HepG2 (cell line): ENCODE results near the gene GCN1. TPM values are rescaled to one million over a fixed set of nuclear protein-coding genes. Genes with fewer than 3 reads are reported as not detected.

ENCODE experiments used
- CREB1 ChIP-seq, 2 experiments: fragments of 450-650 bp in 1 of 2; IDR thresholded peaks; 2 replicates each; pipeline ENCODE4 v1.6.1; 2016 to 2017; ENCODE audit warnings: control low read depth in 1 of 2, mild to moderate bottlenecking in 1 of 2, missing compliant biosample characterization in 1 of 2, missing genetic modification characterization in 1 of 2
- ELF1 ChIP-seq: sonication (generic); formaldehyde crosslinking; IDR thresholded peaks from 2 replicates; pipeline ENCODE4 v1.4.0; 2020; ENCODE audit warnings: missing genetic modification reagents
- FOSL1 ChIP-seq: sonication (generic); formaldehyde crosslinking; IDR thresholded peaks from 2 replicates; pipeline ENCODE4 v1.9.0; 2021; ENCODE audit warnings: missing genetic modification reagents, borderline replicate concordance
- HNRNPUL1 ChIP-seq: fragments of 200-400 bp; formaldehyde crosslinking; IDR thresholded peaks from 2 replicates; pipeline ENCODE4 v1.6.1; 2017; ENCODE audit warnings: low read depth, mild to moderate bottlenecking, low read length, moderate library complexity
- HOXA3 ChIP-seq: sonication (generic); formaldehyde crosslinking; IDR thresholded peaks from 2 replicates; pipeline ENCODE4 v1.5.0; 2020; ENCODE audit warnings: missing genetic modification reagents
- KDM1A ChIP-seq: IDR thresholded peaks from 2 replicates; pipeline ENCODE4 v1.6.1; 2016; ENCODE audit warnings: missing compliant biosample characterization
- NCOA2 ChIP-seq: sonication (generic); formaldehyde crosslinking; IDR thresholded peaks from 2 replicates; pipeline ENCODE4 v1.8.0; 2022; ENCODE audit warnings: inconsistent platforms
- RAD21 ChIP-seq: fragments of 450-650 bp; formaldehyde crosslinking; IDR thresholded peaks from 2 replicates; pipeline ENCODE4 v1.5.0; 2020; ENCODE audit warnings: mild to moderate bottlenecking
- RFX3 ChIP-seq: IDR thresholded peaks from 2 replicates; pipeline ENCODE4 v1.6.1; 2016; ENCODE audit warnings: missing biosample characterization, missing genetic modification reagents
- RXRB ChIP-seq: IDR thresholded peaks from 2 replicates; pipeline ENCODE4 v1.6.1; 2016; ENCODE audit warnings: borderline replicate concordance, missing genetic modification reagents, missing compliant biosample characterization
- SETDB1 ChIP-seq: sonication (generic); formaldehyde crosslinking; IDR thresholded peaks from 2 replicates; pipeline ENCODE4 v1.5.1; 2020; ENCODE audit warnings: missing genetic modification reagents, mild to moderate bottlenecking, borderline replicate concordance
- SRSF9 ChIP-seq: fragments of 200-400 bp; formaldehyde crosslinking; IDR thresholded peaks from 2 replicates; pipeline ENCODE4 v1.6.1; 2018; ENCODE audit warnings: borderline replicate concordance, mild to moderate bottlenecking, low read depth, low read length; ENCODE audit not compliant: insufficient read depth, poor library complexity, severe bottlenecking
- SSRP1 ChIP-seq: IDR thresholded peaks from 2 replicates; pipeline ENCODE4 v1.6.1; 2016; ENCODE audit warnings: control low read depth
- TCF7 ChIP-seq: sonication (generic); IDR thresholded peaks from 2 replicates; pipeline ENCODE4 v1.6.1; 2016; ENCODE audit warnings: antibody characterized with exemption, low read depth
- XBP1 ChIP-seq: sonication (generic); formaldehyde crosslinking; IDR thresholded peaks from 2 replicates; pipeline ENCODE4 v1.5.0; 2020; ENCODE audit warnings: missing genetic modification reagents
- ZFP36L1 ChIP-seq: sonication (generic); formaldehyde crosslinking; IDR thresholded peaks from 2 replicates; pipeline ENCODE4 v1.8.0; 2022; ENCODE audit warnings: mild to moderate bottlenecking, missing genetic modification reagents, moderate library complexity
- ZFX ChIP-seq: sonication (generic); formaldehyde crosslinking; IDR thresholded peaks from 2 replicates; pipeline ENCODE4 v1.4.0; 2020; ENCODE audit warnings: mild to moderate bottlenecking, low read depth, missing genetic modification reagents, moderate library complexity
- ZNF343 ChIP-seq: sonication (generic); formaldehyde crosslinking; IDR thresholded peaks from 2 replicates; pipeline ENCODE4 v1.4.0; 2020; ENCODE audit warnings: mild to moderate bottlenecking, missing genetic modification reagents
- ZNF382 ChIP-seq: sonication (generic); formaldehyde crosslinking; IDR thresholded peaks from 2 replicates; pipeline ENCODE4 v1.5.0; 2020; ENCODE audit warnings: missing genetic modification reagents, mild to moderate bottlenecking, borderline replicate concordance
- ZNF431 ChIP-seq: sonication (generic); formaldehyde crosslinking; IDR thresholded peaks from 2 replicates; pipeline ENCODE4 v1.9.0; 2022; ENCODE audit warnings: missing genetic modification reagents, low read depth, mild to moderate bottlenecking, borderline replicate concordance
- ZNF530 ChIP-seq: sonication (generic); formaldehyde crosslinking; IDR thresholded peaks from 2 replicates; pipeline ENCODE4 v1.5.0; 2020; ENCODE audit warnings: low read depth, mild to moderate bottlenecking, missing genetic modification reagents
- ZNF550 ChIP-seq: sonication (generic); formaldehyde crosslinking; IDR thresholded peaks from 2 replicates; pipeline ENCODE4 v1.4.0; 2020; ENCODE audit warnings: mild to moderate bottlenecking, missing genetic modification reagents, borderline replicate concordance
- ZNF816 ChIP-seq: sonication (generic); formaldehyde crosslinking; IDR thresholded peaks from 2 replicates; pipeline ENCODE4 v1.8.0; 2022; ENCODE audit warnings: missing genetic modification reagents, mild to moderate bottlenecking, borderline replicate concordance
- ZSCAN29 ChIP-seq: sonication (generic); formaldehyde crosslinking; conservative IDR thresholded peaks from 2 replicates; pipeline ENCODE4 v1.4.0; 2020; ENCODE audit warnings: mild to moderate bottlenecking, missing genetic modification reagents
- polyA plus RNA-seq, 8 experiments: library from polyadenylated mRNA; depleted of rRNA in 3 of 8; stranded (reverse) in 7 of 8; unstranded in 1 of 8; fragments of >200 nt; fragmentation: Illumina TruSeq in 4 of 8; extraction: Trizol in 4 of 8; gene quantifications; 2 replicates each; pipeline versions ENCODE4 v1.2.1 to v1.2.3, GENCODE V29; 2011 to 2016; ENCODE audit warnings: low read depth in 4 of 8, missing spikeins in 1 of 8, mixed read lengths in 1 of 8; ENCODE audit not compliant: insufficient read depth in 1 of 8
- total RNA-seq, 5 experiments: library from RNA; depleted of rRNA; stranded (reverse); fragments of >200 nt; fragmentation: Illumina TruSeq; extraction: Trizol; gene quantifications; 2 replicates each; pipeline ENCODE4 v1.2.3, GENCODE V29; 2016; ENCODE audit warnings: low read depth in 1 of 5
- TF ChIP-seq, protein P1 (sequence below): sonication (generic); formaldehyde crosslinking; IDR thresholded peaks from 2 replicates; pipeline ENCODE4 v1.4.0; 2020; ENCODE audit warnings: mild to moderate bottlenecking, missing genetic modification reagents
- TF ChIP-seq, protein P2 (sequence below): IDR thresholded peaks from 2 replicates; pipeline ENCODE4 v1.6.1; 2018; ENCODE audit warnings: missing genetic modification reagents, mild to moderate bottlenecking, missing compliant biosample characterization
- TF ChIP-seq, protein P3 (sequence below): IDR thresholded peaks from 2 replicates; pipeline ENCODE4 v1.6.1; 2016

GCN1 gene
- total and polyA plus RNA-seq, 2 of the 13 experiments (the other 11 are each of a cell fraction or from before 2014, with no cell fraction given): 58.2 to 83.0 TPM

DNA sequence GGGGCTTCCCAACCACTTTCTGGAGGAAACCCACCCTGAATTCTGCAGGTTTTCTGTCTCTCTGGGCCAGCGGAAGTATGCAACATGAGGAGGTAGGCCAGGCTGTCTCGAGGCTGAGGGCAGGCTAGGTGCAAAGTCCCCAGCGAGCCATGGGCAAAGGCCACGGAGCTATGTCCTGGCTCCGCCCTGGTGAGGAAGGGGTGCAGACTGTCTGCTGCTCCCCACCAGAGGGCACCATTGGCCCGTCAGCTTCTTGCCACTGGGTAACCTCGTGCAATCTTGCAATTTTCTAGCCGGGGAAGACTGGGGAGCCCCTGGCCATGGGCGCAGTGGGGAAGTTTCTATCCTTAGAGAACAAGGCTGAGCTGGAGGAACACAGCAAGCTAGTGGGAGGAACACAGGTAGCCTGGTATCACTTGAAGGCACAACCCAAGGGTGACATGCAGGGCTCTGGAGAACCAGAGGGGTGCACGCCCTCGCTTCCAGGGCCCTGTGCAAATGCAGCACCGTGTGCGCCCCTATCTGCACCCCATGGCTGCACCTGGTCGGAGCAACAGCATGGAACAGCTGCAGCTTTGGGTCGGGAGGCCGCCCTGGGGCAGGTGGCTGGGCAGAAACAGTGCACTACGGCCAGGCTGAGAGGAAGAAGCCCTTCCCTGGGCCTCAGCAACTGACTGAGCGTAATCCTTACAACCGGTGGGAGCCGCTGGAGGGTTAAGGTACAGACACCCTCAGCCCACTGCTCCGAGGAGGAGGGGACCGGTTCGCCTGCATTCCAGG is 34.0 kb upstream of the GCN1 start (continued):
- no peak for TF ChIP-seq SRSF9
- peak; percentile 94 for TF ChIP-seq ZFX (CRISPR knock-in tag)
- no peak for TF ChIP-seq KDM1A
- TF ChIP-seq ZNF343 (CRISPR knock-in tag): no peak
- 0 out of 2 replicates have a peak, but pooled peaks have one; percentile 44 for TF ChIP-seq ELF1
- TF ChIP-seq HOXA3 (CRISPR knock-in tag): peak; percentile 86
- no peak for TF ChIP-seq ZFP36L1 (CRISPR knock-in tag)
- TF ChIP-seq RFX3 (CRISPR knock-in tag): no peak
- peak; percentile 96 for TF ChIP-seq RAD21 (CRISPR knock-in tag)
- TF ChIP-seq ZNF816 (CRISPR knock-in tag): peak; percentile 68; the same call in 1 of the 2 replicates
- no peak for TF ChIP-seq FOSL1 (CRISPR knock-in tag)
- peak; percentile 78 for TF ChIP-seq RXRB
- no peak for TF ChIP-seq ZNF550 (CRISPR knock-in tag)
- TF ChIP-seq, protein P1, sequence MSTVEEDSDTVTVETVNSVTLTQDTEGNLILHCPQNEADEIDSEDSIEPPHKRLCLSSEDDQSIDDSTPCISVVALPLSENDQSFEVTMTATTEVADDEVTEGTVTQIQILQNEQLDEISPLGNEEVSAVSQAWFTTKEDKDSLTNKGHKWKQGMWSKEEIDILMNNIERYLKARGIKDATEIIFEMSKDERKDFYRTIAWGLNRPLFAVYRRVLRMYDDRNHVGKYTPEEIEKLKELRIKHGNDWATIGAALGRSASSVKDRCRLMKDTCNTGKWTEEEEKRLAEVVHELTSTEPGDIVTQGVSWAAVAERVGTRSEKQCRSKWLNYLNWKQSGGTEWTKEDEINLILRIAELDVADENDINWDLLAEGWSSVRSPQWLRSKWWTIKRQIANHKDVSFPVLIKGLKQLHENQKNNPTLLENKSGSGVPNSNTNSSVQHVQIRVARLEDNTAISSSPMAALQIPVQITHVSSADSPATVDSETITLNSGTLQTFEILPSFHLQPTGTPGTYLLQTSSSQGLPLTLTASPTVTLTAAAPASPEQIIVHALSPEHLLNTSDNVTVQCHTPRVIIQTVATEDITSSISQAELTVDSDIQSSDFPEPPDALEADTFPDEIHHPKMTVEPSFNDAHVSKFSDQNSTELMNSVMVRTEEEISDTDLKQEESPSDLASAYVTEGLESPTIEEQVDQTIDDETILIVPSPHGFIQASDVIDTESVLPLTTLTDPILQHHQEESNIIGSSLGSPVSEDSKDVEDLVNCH (CRISPR knock-in tag): no peak
- peak; percentile 77; the same call in 1 of the 2 replicates for TF ChIP-seq XBP1 (CRISPR knock-in tag)
- TF ChIP-seq, protein P2, sequence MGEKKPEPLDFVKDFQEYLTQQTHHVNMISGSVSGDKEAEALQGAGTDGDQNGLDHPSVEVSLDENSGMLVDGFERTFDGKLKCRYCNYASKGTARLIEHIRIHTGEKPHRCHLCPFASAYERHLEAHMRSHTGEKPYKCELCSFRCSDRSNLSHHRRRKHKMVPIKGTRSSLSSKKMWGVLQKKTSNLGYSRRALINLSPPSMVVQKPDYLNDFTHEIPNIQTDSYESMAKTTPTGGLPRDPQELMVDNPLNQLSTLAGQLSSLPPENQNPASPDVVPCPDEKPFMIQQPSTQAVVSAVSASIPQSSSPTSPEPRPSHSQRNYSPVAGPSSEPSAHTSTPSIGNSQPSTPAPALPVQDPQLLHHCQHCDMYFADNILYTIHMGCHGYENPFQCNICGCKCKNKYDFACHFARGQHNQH (CRISPR knock-in tag): peak; percentile 92
- TF ChIP-seq SETDB1: no peak
- TF ChIP-seq SSRP1: no peak
- TF ChIP-seq ZNF431 (CRISPR knock-in tag): peak; percentile 69
- peak; percentile 56; the same call in 1 of the 2 replicates for TF ChIP-seq NCOA2
- TF ChIP-seq ZNF382: no peak
- TF ChIP-seq TCF7: no peak
- TF ChIP-seq HNRNPUL1: no peak
- no peak for TF ChIP-seq CREB1 (IDR thresholded peaks at IDR 0.05)
- TF ChIP-seq CREB1 (CRISPR knock-in tag; IDR thresholded peaks at IDR 0.05): no peak
- TF ChIP-seq, protein P3, sequence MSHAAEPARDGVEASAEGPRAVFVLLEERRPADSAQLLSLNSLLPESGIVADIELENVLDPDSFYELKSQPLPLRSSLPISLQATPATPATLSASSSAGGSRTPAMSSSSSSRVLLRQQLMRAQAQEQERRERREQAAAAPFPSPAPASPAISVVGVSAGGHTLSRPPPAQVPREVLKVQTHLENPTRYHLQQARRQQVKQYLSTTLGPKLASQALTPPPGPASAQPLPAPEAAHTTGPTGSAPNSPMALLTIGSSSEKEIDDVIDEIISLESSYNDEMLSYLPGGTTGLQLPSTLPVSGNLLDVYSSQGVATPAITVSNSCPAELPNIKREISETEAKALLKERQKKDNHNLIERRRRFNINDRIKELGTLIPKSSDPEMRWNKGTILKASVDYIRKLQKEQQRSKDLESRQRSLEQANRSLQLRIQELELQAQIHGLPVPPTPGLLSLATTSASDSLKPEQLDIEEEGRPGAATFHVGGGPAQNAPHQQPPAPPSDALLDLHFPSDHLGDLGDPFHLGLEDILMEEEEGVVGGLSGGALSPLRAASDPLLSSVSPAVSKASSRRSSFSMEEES (CRISPR knock-in tag): peak; percentile 74; the same call in 1 of the 2 replicates
- no peak for TF ChIP-seq ZNF530 (CRISPR knock-in tag)
- no peak for TF ChIP-seq ZSCAN29 (CRISPR knock-in tag)
